Osteoblast (primary cell): Measurements from ENCODE around the gene TGDS. TPM values are rescaled to one million over a fixed set of nuclear protein-coding genes. Genes with fewer than 3 reads are reported as not detected.

Experiments
- DNase-seq: peaks from one replicate; pipeline ENCODE4 v3.0.0; 2011; ENCODE audit warnings: low spot score, mixed read lengths; ENCODE audit not compliant: insufficient read length; ENCODE audit errors: missing footprints
- H2AFZ ChIP-seq: 2 replicates; pipeline ENCODE4 v1.6.0; 2011; ENCODE audit warnings: mild to moderate bottlenecking, low read length
- H3K27ac ChIP-seq: 2 replicates; pipeline ENCODE4 v1.5.1; 2011; ENCODE audit warnings: mild to moderate bottlenecking, low read depth, low read length, moderate library complexity
- H3K27me3 ChIP-seq: 2 replicates; pipeline ENCODE4 v1.6.0; 2012; ENCODE audit warnings: mild to moderate bottlenecking, control low read depth, inconsistent platforms, low read length, moderate library complexity; ENCODE audit not compliant: insufficient read depth
- H3K36me3 ChIP-seq: 2 replicates; pipeline ENCODE4 v1.5.1; 2011; ENCODE audit warnings: mild to moderate bottlenecking, low read length, control low read depth, moderate library complexity; ENCODE audit not compliant: insufficient read depth
- H3K4me1 ChIP-seq: 2 replicates; pipeline ENCODE4 v1.5.1; 2011; ENCODE audit warnings: mild to moderate bottlenecking, low read length, control low read depth, moderate library complexity; ENCODE audit not compliant: insufficient read depth
- H3K4me2 ChIP-seq: 2 replicates; pipeline ENCODE4 v1.6.0; 2011; ENCODE audit warnings: mild to moderate bottlenecking, low read length; ENCODE audit not compliant: insufficient read depth
- H3K4me3 ChIP-seq: fragments of 200-600 bp; sonication (generic); 3 replicates; pipeline ENCODE4 v1.5.1; 2012; ENCODE audit warnings: mild to moderate bottlenecking, low read length, inconsistent platforms; ENCODE audit not compliant: insufficient read depth
- H3K79me2 ChIP-seq: 2 replicates; pipeline ENCODE4 v1.6.0; 2012; ENCODE audit warnings: mild to moderate bottlenecking, low read length, control low read depth, inconsistent platforms; ENCODE audit not compliant: insufficient read depth
- H3K9me3 ChIP-seq: 2 replicates; pipeline ENCODE4 v1.5.1; 2011; ENCODE audit warnings: low read depth, low read length, control low read depth
- H4K20me1 ChIP-seq: 2 replicates; pipeline ENCODE4 v1.6.0; 2012; ENCODE audit warnings: mild to moderate bottlenecking, low read length, control low read depth; ENCODE audit not compliant: insufficient read depth
- CTCF ChIP-seq: IDR thresholded peaks from 2 replicates; pipeline ENCODE4 v1.5.1; 2011; ENCODE audit warnings: mild to moderate bottlenecking, low read depth, low read length, moderate library complexity; ENCODE audit errors: extremely low read depth
- total RNA-seq: library from RNA; depleted of rRNA; stranded (reverse); fragments of >200 nt; gene quantifications from 2 replicates; pipeline ENCODE4 v1.2.3, GENCODE V29; 2012

The TGDS gene
- total RNA-seq, 1 donor = 11.9 TPM

DNA sequence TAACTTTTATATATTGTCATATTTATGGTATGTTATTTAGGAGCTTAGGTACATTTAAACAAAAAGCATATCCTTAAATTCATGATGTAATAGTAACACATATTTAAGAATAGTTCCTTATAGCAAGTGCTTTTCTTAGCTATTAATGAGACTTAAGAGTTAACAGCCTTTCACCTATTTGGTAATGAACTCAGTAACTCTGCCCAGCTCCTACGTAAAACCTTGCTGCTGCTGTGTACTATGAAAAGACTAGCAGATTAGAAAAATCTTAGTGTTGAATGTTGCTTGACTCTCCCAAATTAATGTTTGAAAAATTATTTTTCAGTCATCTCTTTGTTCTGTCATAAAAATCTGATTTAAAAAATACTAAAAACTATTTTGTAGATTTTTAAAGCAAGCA, 12.6 kb upstream of the TGDS start:
- peaks cover 49% of the 10 kb centered on the region for H3K79me2 ChIP-seq
- H3K4me3 ChIP-seq = no peak overlapping the region
- H4K20me1 ChIP-seq = peaks cover 3% of the 10 kb centered on the region
- no peaks in the 10 kb centered on the region for H3K27me3 ChIP-seq
- no peak overlapping the region for H3K4me2 ChIP-seq
- no peak for DNase-seq
- no peak overlapping the region for H2AFZ ChIP-seq
- H3K4me1 ChIP-seq = no peaks in the 10 kb centered on the region
- peaks cover 41% of the 10 kb centered on the region for H3K36me3 ChIP-seq
- no peaks in the 10 kb centered on the region for H3K9me3 ChIP-seq
- H3K27ac ChIP-seq = no peak overlapping the region
- TF ChIP-seq CTCF = no peak

GRCh38 chr13:94607939-94608338, 12.0 kb upstream of the TGDS start:
- DNase-seq = no peak
- peaks cover 41% of the 10 kb centered on the region for H3K36me3 ChIP-seq
- peaks cover 54% of the 10 kb centered on the region for H3K79me2 ChIP-seq
- H4K20me1 ChIP-seq = peaks cover 3% of the 10 kb centered on the region
- no peak overlapping the region for H3K4me2 ChIP-seq
- H3K4me3 ChIP-seq = no peak overlapping the region
- peaks cover 3% of the 10 kb centered on the region for H3K4me1 ChIP-seq
- no peaks in the 10 kb centered on the region for H3K27me3 ChIP-seq
- no peak overlapping the region for H2AFZ ChIP-seq
- no peak overlapping the region for H3K27ac ChIP-seq
- no peaks in the 10 kb centered on the region for H3K9me3 ChIP-seq
- TF ChIP-seq CTCF = no peak

- DNase-seq = no peak
- no peak for TF ChIP-seq CTCF
- Histone ChIP-seq H3K9me3 (no peaks in the 10 kb centered on the region), H4K20me1 (peaks cover 3% of the 10 kb centered on the region), H2AFZ (no peak overlapping the region), H3K27ac (no peak overlapping the region), H3K36me3 (peaks cover 38% of the 10 kb centered on the region), H3K4me1 (peaks cover 8% of the 10 kb centered on the region), H3K4me2 (no peak overlapping the region), H3K27me3 (no peaks in the 10 kb centered on the region), H3K79me2 (peaks cover 63% of the 10 kb centered on the region), H3K4me3 (no peak overlapping the region)
Measured at GRCh38 chr13:94607056-94607455, 11.1 kb upstream of the TGDS start.

DNA sequence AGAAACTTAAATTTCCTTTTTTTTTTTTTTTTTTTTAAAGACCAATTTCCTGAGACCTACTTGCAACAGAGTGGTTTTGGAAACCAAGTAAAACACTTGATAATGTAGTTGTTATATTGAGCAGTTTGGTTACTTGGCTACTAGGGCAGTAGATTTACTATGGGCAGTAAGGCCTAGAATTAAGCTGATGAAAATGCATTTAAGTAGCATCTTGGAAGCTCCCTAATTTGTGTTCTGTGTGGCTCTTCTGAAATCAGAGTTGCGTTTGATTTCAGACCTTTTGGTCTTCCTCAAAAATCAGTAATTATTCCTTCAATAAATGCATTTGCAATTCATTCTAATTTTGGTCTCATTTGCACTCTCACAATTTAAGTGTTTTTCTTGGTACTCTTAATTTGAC, 6.5 kb upstream of the TGDS start:
- TF ChIP-seq CTCF = no peak
- H3K9me3 ChIP-seq = no peaks in the 10 kb centered on the region
- peak overlapping the region; percentile 91 for H2AFZ ChIP-seq
- no peak for DNase-seq
- peaks cover 54% of the 10 kb centered on the region for H3K79me2 ChIP-seq
- peak overlapping the region; percentile 95 for H3K4me2 ChIP-seq
- peaks cover 3% of the 10 kb centered on the region for H4K20me1 ChIP-seq
- H3K27ac ChIP-seq = peak overlapping the region; percentile 86
- peaks cover 19% of the 10 kb centered on the region for H3K36me3 ChIP-seq
- no peaks in the 10 kb centered on the region for H3K27me3 ChIP-seq
- H3K4me1 ChIP-seq = peaks cover 8% of the 10 kb centered on the region
- H3K4me3 ChIP-seq = peak overlapping the region; percentile 98
